ENCODE results near the gene SLC50A1. TPM values are rescaled to one million over a fixed set of nuclear protein-coding genes. Genes with fewer than 3 reads are reported as not detected.
"Not testable (repeated sequence)": the region's sequence is repeated elsewhere in the genome, so short reads cannot be mapped to it uniquely, and the experiment has no call there.

SLC50A1 gene
- total RNA-seq, 1 donor from 2014 or later, result 42.6 TPM

- intact Hi-C loops (cut with DNase I), result no loop called here
- no peak for ATAC-seq
- no peak for DNase-seq
- Histone ChIP-seq H3K27me3 (ENCODE audit: low read depth) (no peaks in the 10 kb centered on the region), H3K9me3 (no peaks in the 10 kb centered on the region), H3K4me3 (no peak overlapping the region), H3K4me1 (peaks cover 3% of the 10 kb centered on the region), H3K36me3 (no peaks in the 10 kb centered on the region), H3K27ac (no peak overlapping the region)
- no peak for TF ChIP-seq CTCF (IDR thresholded peaks at IDR 0.05)
These were observed 9.8 kb downstream of the SLC50A1 start for GRCh38 chr1:155145491-155145890.

GRCh38 chr1:155155996-155156643 is 20.5 kb downstream of the SLC50A1 start:
- not testable (repeated sequence) for ATAC-seq, H3K27ac ChIP-seq

GRCh38 chr1:155158991-155159390 is 23.3 kb downstream of the SLC50A1 start:
- no peak for DNase-seq
- ATAC-seq, result no peak
- intact Hi-C loops (cut with DNase I), result no loop called here
- no peak overlapping the region for H3K27ac ChIP-seq
- H3K36me3 ChIP-seq, result no peaks in the 10 kb centered on the region
- no peaks in the 10 kb centered on the region for H3K9me3 ChIP-seq
- no peak overlapping the region for H3K4me3 ChIP-seq
- no peaks in the 10 kb centered on the region for H3K4me1 ChIP-seq
- TF ChIP-seq CTCF (IDR thresholded peaks at IDR 0.05), result no peak
- no peaks in the 10 kb centered on the region for H3K27me3 ChIP-seq (ENCODE audit: low read depth)

More at GRCh38 chr1:155155996-155156643, 20.5 kb downstream of the SLC50A1 start:
- DNase-seq; H3K36me3 ChIP-seq; H3K4me1 ChIP-seq; H3K27me3 ChIP-seq (ENCODE audit: low read depth); H3K4me3 ChIP-seq; intact Hi-C loops (cut with DNase I); H3K9me3 ChIP-seq: not testable (repeated sequence)

GRCh38 chr1:155160128-155160527 is 24.5 kb downstream of the SLC50A1 start:
- no peaks in the 10 kb centered on the region for H3K27me3 ChIP-seq (ENCODE audit: low read depth)
- intact Hi-C loops (cut with DNase I), result no loop called here
- no peak for TF ChIP-seq CTCF (IDR thresholded peaks at IDR 0.05)
- no peak overlapping the region for H3K27ac ChIP-seq
- no peaks in the 10 kb centered on the region for H3K4me1 ChIP-seq
- DNase-seq (no peak), ATAC-seq (no peak)
- no peaks in the 10 kb centered on the region for H3K36me3 ChIP-seq
- H3K4me3 ChIP-seq, result no peak overlapping the region
- H3K9me3 ChIP-seq, result no peaks in the 10 kb centered on the region

GRCh38 chr1:155162631-155163030 is 27.0 kb downstream of the SLC50A1 start:
- not testable (repeated sequence) for H3K36me3 ChIP-seq, ATAC-seq
- peaks cover 21% of the 10 kb centered on the region for H3K4me1 ChIP-seq

GRCh38 chr1:155163785-155164184 is 28.1 kb downstream of the SLC50A1 start:
- H3K4me1 ChIP-seq, result peaks cover 25% of the 10 kb centered on the region
- ATAC-seq; DNase-seq; H3K27me3 ChIP-seq (ENCODE audit: low read depth); H3K9me3 ChIP-seq; H3K27ac ChIP-seq; H3K4me3 ChIP-seq; H3K36me3 ChIP-seq; intact Hi-C loops (cut with DNase I): not testable (repeated sequence)

More at GRCh38 chr1:155162631-155163030, 27.0 kb downstream of the SLC50A1 start:
- H3K9me3 ChIP-seq; H3K27me3 ChIP-seq (ENCODE audit: low read depth); DNase-seq; intact Hi-C loops (cut with DNase I); H3K27ac ChIP-seq; H3K4me3 ChIP-seq: not testable (repeated sequence)

- not testable (repeated sequence) for H3K27me3 ChIP-seq (ENCODE audit: low read depth); H3K9me3 ChIP-seq; H3K4me3 ChIP-seq; DNase-seq; H3K27ac ChIP-seq; ATAC-seq; H3K36me3 ChIP-seq
- intact Hi-C loops (cut with DNase I), result loop anchor here (5.0 kb wide), 1 partner anchor 72 kb away; no protein-coding TSS in a partner anchor
- peaks cover 25% of the 10 kb centered on the region for H3K4me1 ChIP-seq
These were observed 29.0 kb downstream of the SLC50A1 start for GRCh38 chr1:155164625-155165024.
